DOHH2 (cell line): ENCODE data around the gene NGDN.

Source experiments
- H3F3A ChIP-seq: fragments of 200-600 bp; sonication (generic), shearing (Covaris generic); 2 replicates; pipeline ENCODE4 v1.6.0; 2016; ENCODE audit warnings: antibody characterized with exemption, mild to moderate bottlenecking; ENCODE audit not compliant: control insufficient read depth, insufficient read depth
- H3K27ac ChIP-seq: fragments of 200-600 bp; sonication (generic); 2 replicates; pipeline ENCODE4 v1.5.1; 2014; ENCODE audit warnings: low read depth, mild to moderate bottlenecking, low read length, moderate library complexity
- H3K27me3 ChIP-seq: fragments of 200-600 bp; sonication (generic); 2 replicates; pipeline ENCODE4 v1.6.1; 2014; ENCODE audit warnings: mild to moderate bottlenecking, low read length, mixed read lengths; ENCODE audit not compliant: control insufficient read depth
- H3K36me3 ChIP-seq: fragments of 200-600 bp; sonication (generic); 2 replicates; pipeline ENCODE4 v1.6.1; 2014; ENCODE audit warnings: mild to moderate bottlenecking, low read length, moderate library complexity, mixed read lengths; ENCODE audit not compliant: control insufficient read depth
- H3K4me1 ChIP-seq: fragments of 200-600 bp; sonication (generic); 2 replicates; pipeline ENCODE4 v1.6.1; 2014; ENCODE audit warnings: mild to moderate bottlenecking, low read length, mixed read lengths; ENCODE audit not compliant: control insufficient read depth
- H3K4me2 ChIP-seq: fragments of 200-600 bp; sonication (generic); 2 replicates; pipeline ENCODE4 v1.6.0; 2014; ENCODE audit warnings: mild to moderate bottlenecking, low read length, moderate library complexity
- H3K4me3 ChIP-seq: fragments of 200-600 bp; sonication (generic); 2 replicates; pipeline ENCODE4 v1.5.1; 2014; ENCODE audit warnings: mild to moderate bottlenecking, low read length, mixed read lengths
- H3K79me2 ChIP-seq: fragments of 200-600 bp; sonication (generic); 2 replicates; pipeline ENCODE4 v1.6.1; 2014; ENCODE audit warnings: mild to moderate bottlenecking, low read length, mixed read lengths; ENCODE audit not compliant: control insufficient read depth
- H3K9me2 ChIP-seq: fragments of 200-600 bp; sonication (generic); replicated peaks from 2 replicates; pipeline ENCODE4 v1.6.1; 2014; ENCODE audit warnings: mild to moderate bottlenecking, low read length, mixed read lengths; ENCODE audit not compliant: control insufficient read depth
- H3K9me3 ChIP-seq: fragments of 200-600 bp; sonication (generic); 2 replicates; pipeline ENCODE4 v1.6.1; 2014; ENCODE audit warnings: antibody characterized with exemption, low read length, mixed read lengths; ENCODE audit not compliant: control insufficient read depth, insufficient read depth
- H4K20me1 ChIP-seq: fragments of 200-600 bp; sonication (generic); 2 replicates; pipeline ENCODE4 v1.6.0; 2014; ENCODE audit warnings: low read depth, mild to moderate bottlenecking, antibody characterized with exemption, low read length, moderate library complexity; ENCODE audit not compliant: control insufficient read depth, insufficient read depth
- CTCF ChIP-seq: fragments of 200-600 bp; sonication (generic); IDR thresholded peaks from one replicate; pipeline ENCODE4 v1.5.1; 2014; ENCODE audit warnings: antibody characterized with exemption, mild to moderate bottlenecking, low read depth, low read length; ENCODE audit not compliant: poor library complexity, severe bottlenecking
- EZH2phosphoT487 ChIP-seq: fragments of 200-600 bp; sonication (generic); IDR thresholded peaks from 2 replicates; pipeline ENCODE4 v1.6.1; 2017; ENCODE audit warnings: borderline replicate concordance, mild to moderate bottlenecking, antibody characterized with exemption, low read length, moderate library complexity, mixed read lengths

Gene NGDN

GRCh38 chr14:23442721-23443356 is 26.7 kb upstream of the NGDN start:
- Histone ChIP-seq H3K4me2 (no peak overlapping the region), H3K4me3 (no peak overlapping the region), H3F3A (no peaks in the 10 kb centered on the region), H3K79me2 (no peaks in the 10 kb centered on the region), H3K27me3 (no peaks in the 10 kb centered on the region), H3K4me1 (no peaks in the 10 kb centered on the region), H3K9me2 (no peaks in the 10 kb centered on the region), H3K36me3 (no peaks in the 10 kb centered on the region), H3K27ac (no peak overlapping the region), H4K20me1 (no peaks in the 10 kb centered on the region), H3K9me3 (no peaks in the 10 kb centered on the region)
- TF ChIP-seq EZH2phosphoT487, result no peak
- no peak for TF ChIP-seq CTCF

- H3K36me3 ChIP-seq, result no peaks in the 10 kb centered on the region
- no peak overlapping the region for H3K4me2 ChIP-seq
- H4K20me1 ChIP-seq, result no peaks in the 10 kb centered on the region
- no peaks in the 10 kb centered on the region for H3F3A ChIP-seq
- no peaks in the 10 kb centered on the region for H3K9me2 ChIP-seq
- no peak overlapping the region for H3K4me3 ChIP-seq
- H3K27ac ChIP-seq, result no peak overlapping the region
- no peaks in the 10 kb centered on the region for H3K27me3 ChIP-seq
- H3K79me2 ChIP-seq, result no peaks in the 10 kb centered on the region
- H3K4me1 ChIP-seq, result no peaks in the 10 kb centered on the region
- no peak for TF ChIP-seq EZH2phosphoT487
- no peak for TF ChIP-seq CTCF
- H3K9me3 ChIP-seq, result no peaks in the 10 kb centered on the region
These were observed 26.1 kb upstream of the NGDN start for GRCh38 chr14:23443411-23443812.

GRCh38 chr14:23443881-23444280 is 25.6 kb upstream of the NGDN start:
- Histone ChIP-seq H3F3A (no peaks in the 10 kb centered on the region), H3K9me3 (no peaks in the 10 kb centered on the region), H3K4me2 (no peak overlapping the region), H4K20me1 (no peaks in the 10 kb centered on the region), H3K79me2 (no peaks in the 10 kb centered on the region), H3K27me3 (no peaks in the 10 kb centered on the region), H3K9me2 (no peaks in the 10 kb centered on the region), H3K4me1 (no peaks in the 10 kb centered on the region), H3K27ac (no peak overlapping the region), H3K36me3 (no peaks in the 10 kb centered on the region), H3K4me3 (no peak overlapping the region)
- TF ChIP-seq CTCF (no peak), EZH2phosphoT487 (no peak)
